HG02798 (cell line): ENCODE results near the gene EMC6.
"Not testable (repeated sequence)": the region's sequence is repeated elsewhere in the genome, so short reads cannot be mapped to it uniquely, and the experiment has no call there.

Experiments used
- ATAC-seq: cut with Tn5 transposase; IDR thresholded peaks from one replicate; pipeline ENCODE4 v1.9.1; 2021; ENCODE audit warnings: mild to moderate bottlenecking; ENCODE audit not compliant: unreplicated experiment, poor library complexity

Gene EMC6

GRCh38 chr17:3679531-3680126, 11.0 kb downstream of the EMC6 start:
- ATAC-seq: no peak

GRCh38 chr17:3681057-3681456, 12.4 kb downstream of the EMC6 start:
- ATAC-seq: no peak

- no peak for ATAC-seq
Measured at GRCh38 chr17:3681565-3681964, 13.0 kb downstream of the EMC6 start.

- no peak for ATAC-seq
Measured at GRCh38 chr17:3682033-3682432, 13.4 kb downstream of the EMC6 start.

GRCh38 chr17:3683054-3683511, 14.5 kb downstream of the EMC6 start:
- ATAC-seq: peak; percentile 61

GRCh38 chr17:3685174-3685573, 16.6 kb downstream of the EMC6 start:
- no peak for ATAC-seq

GRCh38 chr17:3688027-3688553, 19.5 kb downstream of the EMC6 start:
- no peak for ATAC-seq

GRCh38 chr17:3688852-3689261, 20.2 kb downstream of the EMC6 start:
- no peak for ATAC-seq

- no peak for ATAC-seq
Measured at GRCh38 chr17:3689262-3690093, 20.9 kb downstream of the EMC6 start.

- no peak for ATAC-seq
Measured at GRCh38 chr17:3690094-3690715, 21.6 kb downstream of the EMC6 start.

- ATAC-seq: no peak
Measured at GRCh38 chr17:3691617-3692067, 23.0 kb downstream of the EMC6 start.

- no peak for ATAC-seq
Measured at GRCh38 chr17:3692346-3692745, 23.7 kb downstream of the EMC6 start.

- ATAC-seq: no peak
Measured at GRCh38 chr17:3693141-3693540, 24.5 kb downstream of the EMC6 start.

- peak; percentile 55 for ATAC-seq
Measured at GRCh38 chr17:3693829-3694231, 25.2 kb downstream of the EMC6 start.

GRCh38 chr17:3695129-3695722, 26.6 kb downstream of the EMC6 start:
- ATAC-seq: no peak

- ATAC-seq: no peak
Measured at GRCh38 chr17:3695723-3696411, 27.3 kb downstream of the EMC6 start, which contains the start of gene P2RX5. Gene P2RX5 (minus strand): TSS chr17:3696155. CDS start chr17:3696005, 150 bp downstream.

GRCh38 chr17:3697103-3697476, 28.5 kb downstream of the EMC6 start:
- ATAC-seq: no peak

GRCh38 chr17:3698139-3698538, 29.5 kb downstream of the EMC6 start:
- ATAC-seq: no peak

GRCh38 chr17:3699951-3700350, 31.3 kb downstream of the EMC6 start:
- ATAC-seq: no peak

GRCh38 chr17:3702041-3702539, 33.5 kb downstream of the EMC6 start:
- not testable (repeated sequence) for ATAC-seq
